Right renal cortex interstitium (tissue), 3 donors: Measurements from ENCODE around the gene EIF2B1. TPM values are rescaled to one million over a fixed set of nuclear protein-coding genes. Genes with fewer than 3 reads are reported as not detected.
"Not testable (repeated sequence)": the region's sequence is repeated elsewhere in the genome, so short reads cannot be mapped to it uniquely, and the experiment has no call there.

Experiments used
- DNase-seq, 3 donors: peaks; one replicate each; pipeline ENCODE4 v3.0.0-alpha.2; 2013; ENCODE audit warnings: low read depth in 3 of 3, low spot score in 2 of 3
- polyA plus RNA-seq, 3 donors: library from polyadenylated mRNA; unstranded; fragments of 120-200 nt; gene quantifications; one replicate each; pipeline ENCODE4 v1.2.1, GENCODE V29; 2013; ENCODE audit not compliant: insufficient read length in 3 of 3

EIF2B1 gene
- polyA plus RNA-seq, 3 donors: 58.6 to 62.2 (median 60.1) TPM

GRCh38 chr12:123621101-123621500, 12.4 kb downstream of the EIF2B1 start:
- no peak for DNase-seq

- DNase-seq: no peak
Observed at GRCh38 chr12:123617580-123617979, 15.9 kb downstream of the EIF2B1 start.

- DNase-seq: no peak
Observed at GRCh38 chr12:123617144-123617543, 16.3 kb downstream of the EIF2B1 start.

- no peak for DNase-seq
Observed at GRCh38 chr12:123614531-123614930, 19.0 kb downstream of the EIF2B1 start.

- DNase-seq: no peak
Observed at GRCh38 chr12:123614110-123614509, 19.4 kb downstream of the EIF2B1 start.

- no peak for DNase-seq
Observed at GRCh38 chr12:123608182-123608581, 25.3 kb downstream of the EIF2B1 start.

- DNase-seq: no peak
Observed at GRCh38 chr12:123607756-123608155, 25.7 kb downstream of the EIF2B1 start.

- not testable (repeated sequence) for DNase-seq
Observed at GRCh38 chr12:123603495-123603894, 30.0 kb downstream of the EIF2B1 start.

GRCh38 chr12:123602651-123603195, 30.8 kb downstream of the EIF2B1 start:
- no peak for DNase-seq

- peak; percentile 63 to 75 (median 71) for DNase-seq
Observed at GRCh38 chr12:123601602-123602489, 31.6 kb downstream of the EIF2B1 start, which contains the start of gene DDX55. Gene DDX55, plus strand, starts transcription at chr12:123602099. Its CDS starts 50 bp downstream, at chr12:123602149.

GRCh38 chr12:123599721-123600120, 33.8 kb downstream of the EIF2B1 start:
- no peak for DNase-seq

- no peak for DNase-seq
Observed at GRCh38 chr12:123599310-123599709, 34.2 kb downstream of the EIF2B1 start.

- no peak for DNase-seq
Observed at GRCh38 chr12:123598522-123598921, 35.0 kb downstream of the EIF2B1 start.

GRCh38 chr12:123597100-123597499, 36.4 kb downstream of the EIF2B1 start:
- DNase-seq: no peak

- no peak for DNase-seq
Observed at GRCh38 chr12:123595729-123596128, 37.8 kb downstream of the EIF2B1 start.

- DNase-seq: no peak
Observed at GRCh38 chr12:123591702-123592481, 41.6 kb downstream of the EIF2B1 start.

- DNase-seq: no peak
Observed at GRCh38 chr12:123580772-123581171, 52.7 kb downstream of the EIF2B1 start.

- not testable (repeated sequence) for DNase-seq
Observed at GRCh38 chr12:123578829-123579228, 54.7 kb downstream of the EIF2B1 start.

GRCh38 chr12:123578243-123578642, 55.2 kb downstream of the EIF2B1 start:
- DNase-seq: no peak

GRCh38 chr12:123576611-123577010, 56.9 kb downstream of the EIF2B1 start:
- no peak for DNase-seq

- no peak for DNase-seq
Observed at GRCh38 chr12:123573870-123574269, 59.6 kb downstream of the EIF2B1 start.
